Osteocyte (in vitro differentiated cells): ENCODE data around the gene NME7. TPM values are rescaled to one million over a fixed set of nuclear protein-coding genes. Genes with fewer than 3 reads are reported as not detected.

ENCODE experiments used
- DNase-seq: peaks from one replicate; pipeline ENCODE4 v3.0.0; 2021; ENCODE audit warnings: mixed read lengths; ENCODE audit not compliant: unreplicated experiment; ENCODE audit errors: extremely low spot score
- H3K27ac Mint-ChIP-seq: one replicate; pipeline ENCODE4 v1.8.0; 2021; ENCODE audit warnings: mild to moderate bottlenecking, mixed read lengths; ENCODE audit not compliant: unreplicated experiment
- H3K27me3 Mint-ChIP-seq: one replicate; pipeline ENCODE4 v1.8.0; 2021; ENCODE audit warnings: mixed read lengths; ENCODE audit not compliant: unreplicated experiment
- H3K36me3 Mint-ChIP-seq: one replicate; pipeline ENCODE4 v1.8.0; 2021; ENCODE audit warnings: mixed read lengths; ENCODE audit not compliant: unreplicated experiment
- H3K4me1 Mint-ChIP-seq: one replicate; pipeline ENCODE4 v1.8.0; 2021; ENCODE audit warnings: mixed read lengths; ENCODE audit not compliant: unreplicated experiment
- H3K4me3 Mint-ChIP-seq: one replicate; pipeline ENCODE4 v1.8.0; 2021; ENCODE audit warnings: mild to moderate bottlenecking, moderate library complexity, mixed read lengths; ENCODE audit not compliant: unreplicated experiment
- H3K9me3 Mint-ChIP-seq: one replicate; pipeline ENCODE4 v1.8.0; 2021; ENCODE audit warnings: mixed read lengths; ENCODE audit not compliant: unreplicated experiment
- CTCF ChIP-seq: fragments of 200-600 bp; sonication (generic); IDR thresholded peaks from 2 replicates; pipeline ENCODE4 v1.5.0; 2021; ENCODE audit warnings: antibody characterized with exemption, mild to moderate bottlenecking, moderate library complexity
- total RNA-seq: library from RNA; stranded (reverse); gene quantifications from 2 replicates; pipeline ENCODE4 v1.2.1, GENCODE V29; 2021

NME7 gene
- total RNA-seq, 1 donor from 2014 or later: 20.5 TPM

DNA sequence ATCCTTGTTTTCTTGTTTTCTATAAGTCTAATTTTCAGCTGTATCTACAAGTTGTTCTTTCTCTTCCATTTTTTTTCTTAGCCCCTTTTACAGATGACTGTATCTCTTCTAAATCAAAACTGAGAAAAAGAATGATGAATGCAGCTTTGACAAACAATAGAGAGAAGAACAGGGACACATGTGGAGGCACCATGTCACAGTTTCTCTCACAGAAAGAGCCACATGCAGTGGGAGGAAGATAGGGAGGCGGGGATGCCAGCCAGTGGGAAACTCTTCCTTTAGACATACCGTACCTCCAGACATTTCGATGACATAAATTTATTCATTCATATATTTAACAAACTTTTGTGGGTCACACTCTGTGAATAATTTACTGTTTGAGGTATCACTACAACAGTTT lies 45.5 kb downstream of the NME7 start:
- Mint-ChIP-seq H3K4me1 (peaks cover 17% of the 10 kb centered on the region), H3K4me3 (no peak overlapping the region), H3K9me3 (no peaks in the 10 kb centered on the region), H3K27me3 (no peaks in the 10 kb centered on the region), H3K36me3 (peaks cover 5% of the 10 kb centered on the region), H3K27ac (no peak overlapping the region)
- no peak for DNase-seq
- TF ChIP-seq CTCF: no peak

- DNase-seq: no peak
- peaks cover 5% of the 10 kb centered on the region for H3K36me3 Mint-ChIP-seq
- TF ChIP-seq CTCF: no peak
These were observed 46.1 kb downstream of the NME7 start for GRCh38 chr1:169321539-169321938.

DNA sequence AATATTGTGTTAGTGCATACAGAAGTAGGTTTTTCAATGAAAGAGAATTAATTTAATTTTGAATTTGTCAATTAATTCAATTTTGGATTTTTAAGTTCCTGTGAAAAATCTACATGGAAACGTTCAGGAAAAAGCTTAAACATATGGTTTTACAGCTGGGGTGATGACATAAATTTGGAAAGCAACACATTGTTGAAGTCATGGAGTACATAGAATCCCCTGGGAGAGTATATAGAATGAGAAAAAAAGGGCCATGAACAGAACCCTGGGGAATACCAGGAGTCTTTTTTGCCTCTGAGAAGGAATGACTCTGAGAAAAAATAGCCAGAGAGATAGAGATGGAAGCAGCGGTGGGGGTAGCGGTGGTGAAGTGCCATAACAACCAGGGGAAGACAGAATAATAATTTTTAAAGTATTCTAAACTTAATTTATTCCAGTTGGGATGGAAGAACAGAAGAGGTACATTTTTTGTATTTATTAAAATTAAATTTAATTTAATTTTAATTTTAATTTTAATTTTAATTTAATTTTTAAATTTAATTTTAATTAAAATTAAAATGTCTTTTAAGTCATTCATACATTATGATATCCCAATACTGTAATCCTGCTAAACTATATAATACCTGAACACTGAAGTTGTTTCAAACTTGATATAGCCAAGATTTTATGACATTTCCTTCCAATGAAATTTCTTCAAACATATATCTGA lies 48.9 kb downstream of the NME7 start:
- H3K27me3 Mint-ChIP-seq: no peaks in the 10 kb centered on the region
- peaks cover 5% of the 10 kb centered on the region for H3K36me3 Mint-ChIP-seq
- H3K27ac Mint-ChIP-seq: no peak overlapping the region
- H3K9me3 Mint-ChIP-seq: no peaks in the 10 kb centered on the region
- no peak for TF ChIP-seq CTCF
- H3K4me3 Mint-ChIP-seq: no peak overlapping the region
- peaks cover 17% of the 10 kb centered on the region for H3K4me1 Mint-ChIP-seq
- DNase-seq: no peak

More at GRCh38 chr1:169321539-169321938, 46.1 kb downstream of the NME7 start:
- H3K27me3 Mint-ChIP-seq: no peaks in the 10 kb centered on the region
- no peak overlapping the region for H3K4me3 Mint-ChIP-seq
- H3K9me3 Mint-ChIP-seq: no peaks in the 10 kb centered on the region
- H3K4me1 Mint-ChIP-seq: peaks cover 17% of the 10 kb centered on the region
- no peak overlapping the region for H3K27ac Mint-ChIP-seq

DNA sequence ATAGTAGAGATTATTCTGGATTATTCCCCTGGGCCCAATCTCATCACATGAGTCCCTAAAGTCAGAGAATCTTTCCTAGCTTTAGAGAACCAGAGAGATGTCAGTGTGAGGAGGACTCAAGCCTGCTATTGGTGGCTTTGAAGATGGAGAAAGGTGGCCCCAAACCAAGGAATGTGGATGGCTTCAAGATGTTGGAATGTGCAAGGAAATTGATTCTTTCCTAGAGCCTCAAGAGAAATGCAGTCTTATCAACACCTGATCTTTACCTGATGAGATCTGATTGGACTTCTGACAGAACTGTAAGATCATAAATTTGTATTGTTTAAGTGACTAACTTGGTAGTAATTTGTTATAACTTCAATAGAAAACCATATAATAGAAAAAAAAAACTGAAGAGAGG lies 51.0 kb downstream of the NME7 start:
- Mint-ChIP-seq H3K4me3 (no peak overlapping the region), H3K36me3 (peaks cover 3% of the 10 kb centered on the region), H3K9me3 (no peaks in the 10 kb centered on the region), H3K27me3 (no peaks in the 10 kb centered on the region), H3K4me1 (peaks cover 23% of the 10 kb centered on the region), H3K27ac (no peak overlapping the region)
- no peak for DNase-seq
- TF ChIP-seq CTCF: no peak

- no peak for DNase-seq
- peaks cover 1% of the 10 kb centered on the region for H3K9me3 Mint-ChIP-seq
- H3K27ac Mint-ChIP-seq: peak overlapping the region; percentile 44
- H3K36me3 Mint-ChIP-seq: peaks cover 2% of the 10 kb centered on the region
- H3K4me3 Mint-ChIP-seq: no peak overlapping the region
- peaks cover 18% of the 10 kb centered on the region for H3K4me1 Mint-ChIP-seq
- no peak for TF ChIP-seq CTCF
- no peaks in the 10 kb centered on the region for H3K27me3 Mint-ChIP-seq
These were observed 55.3 kb downstream of the NME7 start for GRCh38 chr1:169312084-169312954.
